ENCODE data around the gene RIC1. TPM values are rescaled to one million over a fixed set of nuclear protein-coding genes. Genes with fewer than 3 reads are reported as not detected.

The RIC1 gene
- total RNA-seq, 3 donors from 2014 or later: 42.6 to 74.5 (median 53.1) TPM

GRCh38 chr9:5635390-5635789, 6.5 kb downstream of the RIC1 start:
- Histone ChIP-seq H3K4me1 (no peaks in the 10 kb centered on the region), H3K36me3 (no peaks in the 10 kb centered on the region), H3K4me3 (no peak overlapping the region), H3K27ac (no peak overlapping the region), H3K27me3 (no peaks in the 10 kb centered on the region), H3K9me3 (peaks cover 14 to 31% of the 10 kb centered on the region in 2 donors)
- TF ChIP-seq, protein P1, sequence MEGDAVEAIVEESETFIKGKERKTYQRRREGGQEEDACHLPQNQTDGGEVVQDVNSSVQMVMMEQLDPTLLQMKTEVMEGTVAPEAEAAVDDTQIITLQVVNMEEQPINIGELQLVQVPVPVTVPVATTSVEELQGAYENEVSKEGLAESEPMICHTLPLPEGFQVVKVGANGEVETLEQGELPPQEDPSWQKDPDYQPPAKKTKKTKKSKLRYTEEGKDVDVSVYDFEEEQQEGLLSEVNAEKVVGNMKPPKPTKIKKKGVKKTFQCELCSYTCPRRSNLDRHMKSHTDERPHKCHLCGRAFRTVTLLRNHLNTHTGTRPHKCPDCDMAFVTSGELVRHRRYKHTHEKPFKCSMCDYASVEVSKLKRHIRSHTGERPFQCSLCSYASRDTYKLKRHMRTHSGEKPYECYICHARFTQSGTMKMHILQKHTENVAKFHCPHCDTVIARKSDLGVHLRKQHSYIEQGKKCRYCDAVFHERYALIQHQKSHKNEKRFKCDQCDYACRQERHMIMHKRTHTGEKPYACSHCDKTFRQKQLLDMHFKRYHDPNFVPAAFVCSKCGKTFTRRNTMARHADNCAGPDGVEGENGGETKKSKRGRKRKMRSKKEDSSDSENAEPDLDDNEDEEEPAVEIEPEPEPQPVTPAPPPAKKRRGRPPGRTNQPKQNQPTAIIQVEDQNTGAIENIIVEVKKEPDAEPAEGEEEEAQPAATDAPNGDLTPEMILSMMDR (IDR thresholded peaks at IDR 0.05): no peak
- TF ChIP-seq POLR2AphosphoS5 (IDR thresholded peaks at IDR 0.05): no peak
- TF ChIP-seq POLR2A (IDR thresholded peaks at IDR 0.05): no peak
- intact Hi-C loops (cut with DNase I; ENCODE audit: low total_unique reads): no loop called here
- no peak for DNase-seq (ENCODE audit: low spot score in 2 of 2)

- no peaks in the 10 kb centered on the region for H3K36me3 ChIP-seq
- H3K4me1 ChIP-seq: no peaks in the 10 kb centered on the region
- H3K27me3 ChIP-seq: no peaks in the 10 kb centered on the region
- TF ChIP-seq POLR2A (IDR thresholded peaks at IDR 0.05) (no peak), POLR2AphosphoS5 (IDR thresholded peaks at IDR 0.05) (no peak)
- TF ChIP-seq, protein P1 (IDR thresholded peaks at IDR 0.05): no peak
- no peak overlapping the region for H3K27ac ChIP-seq
- no peak overlapping the region for H3K4me3 ChIP-seq
- H3K9me3 ChIP-seq: peaks cover 14 to 34% of the 10 kb centered on the region in 2 donors
- DNase-seq (ENCODE audit: low spot score in 2 of 2): no peak
- intact Hi-C loops (cut with DNase I; ENCODE audit: low total_unique reads): no loop called here
These were observed 10.9 kb downstream of the RIC1 start for GRCh38 chr9:5639816-5640215.

- intact Hi-C loops (cut with DNase I; ENCODE audit: low total_unique reads): no loop called here
- Histone ChIP-seq H3K9me3 (peaks cover 5 to 24% of the 10 kb centered on the region in 2 donors), H3K4me3 (no peak overlapping the region), H3K27ac (no peak overlapping the region), H3K27me3 (no peaks in the 10 kb centered on the region), H3K36me3 (no peaks in the 10 kb centered on the region), H3K4me1 (no peaks in the 10 kb centered on the region)
- no peak for DNase-seq (ENCODE audit: low spot score in 2 of 2)
- TF ChIP-seq POLR2AphosphoS5 (IDR thresholded peaks at IDR 0.05) (no peak), POLR2A (IDR thresholded peaks at IDR 0.05) (no peak)
- TF ChIP-seq, protein P1 (IDR thresholded peaks at IDR 0.05): no peak
These were observed 13.3 kb downstream of the RIC1 start for GRCh38 chr9:5642170-5642569.

GRCh38 chr9:5643005-5643624, 14.2 kb downstream of the RIC1 start:
- Histone ChIP-seq H3K4me1 (no peaks in the 10 kb centered on the region), H3K27ac (no peak overlapping the region), H3K4me3 (no peak overlapping the region), H3K9me3 (peaks cover 5 to 16% of the 10 kb centered on the region in 2 donors), H3K27me3 (no peaks in the 10 kb centered on the region), H3K36me3 (no peaks in the 10 kb centered on the region)
- intact Hi-C loops (cut with DNase I; ENCODE audit: low total_unique reads): no loop called here
- DNase-seq (ENCODE audit: low spot score in 2 of 2): no peak
- no peak for TF ChIP-seq POLR2AphosphoS5 (IDR thresholded peaks at IDR 0.05)

- Histone ChIP-seq H3K27ac (no peak overlapping the region), H3K4me1 (no peaks in the 10 kb centered on the region), H3K27me3 (no peaks in the 10 kb centered on the region), H3K4me3 (no peak overlapping the region), H3K9me3 (peaks cover 0 to 22% of the 10 kb centered on the region in 2 donors), H3K36me3 (no peaks in the 10 kb centered on the region)
- intact Hi-C loops (cut with DNase I; ENCODE audit: low total_unique reads): no loop called here
- no peak for DNase-seq (ENCODE audit: low spot score in 2 of 2)
- TF ChIP-seq, protein P1 (IDR thresholded peaks at IDR 0.05): no peak
- TF ChIP-seq POLR2AphosphoS5 (IDR thresholded peaks at IDR 0.05) (no peak), POLR2A (IDR thresholded peaks at IDR 0.05) (no peak)
These were observed 15.6 kb downstream of the RIC1 start for GRCh38 chr9:5644501-5644900.

Measured in breast epithelium (tissue), 4 donors.